Measurements from ENCODE around the gene NFKBIZ.

NFKBIZ gene

GRCh38 chr3:101827211-101828174, 21.8 kb upstream of the NFKBIZ start:
- no peak overlapping the region for H3K4me3 ChIP-seq (ENCODE audit: low read depth, low read length)
- TF ChIP-seq CTCF (IDR thresholded peaks at IDR 0.05; ENCODE audit: low read depth, low read length): no peak
- H3K27ac ChIP-seq: no peak overlapping the region
- H3K36me3 ChIP-seq: no peaks in the 10 kb centered on the region
- H3K27me3 ChIP-seq (ENCODE audit: insufficient read depth, low read depth, severe bottlenecking): no peaks in the 10 kb centered on the region
- no peaks in the 10 kb centered on the region for H3K9me3 ChIP-seq (ENCODE audit: severe bottlenecking)
- no peak for DNase-seq

- no peak for DNase-seq
- no peaks in the 10 kb centered on the region for H3K9me3 ChIP-seq (ENCODE audit: severe bottlenecking)
- no peaks in the 10 kb centered on the region for H3K27me3 ChIP-seq (ENCODE audit: insufficient read depth, low read depth, severe bottlenecking)
- no peak for TF ChIP-seq CTCF (IDR thresholded peaks at IDR 0.05; ENCODE audit: low read depth, low read length)
- no peak overlapping the region for H3K4me3 ChIP-seq (ENCODE audit: low read depth, low read length)
- H3K27ac ChIP-seq: no peak overlapping the region
- H3K36me3 ChIP-seq: no peaks in the 10 kb centered on the region
These were observed 21.0 kb upstream of the NFKBIZ start for GRCh38 chr3:101828276-101828675.

- H3K4me3 ChIP-seq (ENCODE audit: low read depth, low read length): no peak overlapping the region
- no peak for TF ChIP-seq CTCF (IDR thresholded peaks at IDR 0.05; ENCODE audit: low read depth, low read length)
- H3K36me3 ChIP-seq: no peaks in the 10 kb centered on the region
- no peak overlapping the region for H3K27ac ChIP-seq
- H3K27me3 ChIP-seq (ENCODE audit: insufficient read depth, low read depth, severe bottlenecking): no peaks in the 10 kb centered on the region
- no peaks in the 10 kb centered on the region for H3K9me3 ChIP-seq (ENCODE audit: severe bottlenecking)
- no peak for DNase-seq
These were observed 20.4 kb upstream of the NFKBIZ start for GRCh38 chr3:101828691-101829436.

GRCh38 chr3:101829437-101829830, 19.9 kb upstream of the NFKBIZ start:
- Histone ChIP-seq H3K4me3 (ENCODE audit: low read depth, low read length) (no peak overlapping the region), H3K36me3 (no peaks in the 10 kb centered on the region), H3K9me3 (ENCODE audit: severe bottlenecking) (no peaks in the 10 kb centered on the region), H3K27me3 (ENCODE audit: insufficient read depth, low read depth, severe bottlenecking) (no peaks in the 10 kb centered on the region), H3K27ac (no peak overlapping the region)
- no peak for DNase-seq
- TF ChIP-seq CTCF (IDR thresholded peaks at IDR 0.05; ENCODE audit: low read depth, low read length): no peak

- Histone ChIP-seq H3K27ac (no peak overlapping the region), H3K36me3 (no peaks in the 10 kb centered on the region), H3K27me3 (ENCODE audit: insufficient read depth, low read depth, severe bottlenecking) (no peaks in the 10 kb centered on the region), H3K4me3 (ENCODE audit: low read depth, low read length) (no peak overlapping the region), H3K9me3 (ENCODE audit: severe bottlenecking) (no peaks in the 10 kb centered on the region)
- no peak for TF ChIP-seq CTCF (IDR thresholded peaks at IDR 0.05; ENCODE audit: low read depth, low read length)
- DNase-seq: no peak
These were observed 19.4 kb upstream of the NFKBIZ start for GRCh38 chr3:101829874-101830273.
